ENCODE data around the gene BCL2. TPM values are rescaled to one million over a fixed set of nuclear protein-coding genes. Genes with fewer than 3 reads are reported as not detected.

BCL2 gene
- total RNA-seq, 2 donors from 2014 or later, result 98.3 to 133 TPM

GRCh38 chr18:63159590-63159989 lies 160.0 kb downstream of the BCL2 start:
- peaks cover 100% of the 10 kb centered on the region for H3K4me1 Mint-ChIP-seq (ENCODE audit: low read depth)
- peaks cover 4 to 22% of the 10 kb centered on the region in 2 donors for H3K36me3 Mint-ChIP-seq (ENCODE audit: insufficient read depth in 2 of 2)
- no peaks in the 10 kb centered on the region for H3K9me3 Mint-ChIP-seq
- DNase-seq (peak; percentile 70 to 75), ATAC-seq (replicated peaks in 1 of 2) (peak in 1 of 2 donors; percentile 3)
- peak overlapping the region; percentile 98 for H3K27ac Mint-ChIP-seq
- H3K27me3 Mint-ChIP-seq (ENCODE audit: low read depth), result no peaks in the 10 kb centered on the region
- peak overlapping the region; percentile 70 to 96 for H3K4me3 Mint-ChIP-seq

- peaks cover 4 to 24% of the 10 kb centered on the region in 2 donors for H3K36me3 Mint-ChIP-seq (ENCODE audit: insufficient read depth in 2 of 2)
- H3K27ac Mint-ChIP-seq, result peak overlapping the region; percentile 98
- DNase-seq (peak; percentile 53 to 62), ATAC-seq (replicated peaks in 1 of 2) (peak; percentile 9 to 11)
- H3K9me3 Mint-ChIP-seq, result no peaks in the 10 kb centered on the region
- peaks cover 100% of the 10 kb centered on the region for H3K4me1 Mint-ChIP-seq (ENCODE audit: low read depth)
- H3K27me3 Mint-ChIP-seq (ENCODE audit: low read depth), result no peaks in the 10 kb centered on the region
- H3K4me3 Mint-ChIP-seq, result peak overlapping the region; percentile 70 to 96
Measured at GRCh38 chr18:63158676-63159291, 160.8 kb downstream of the BCL2 start.

- ATAC-seq (replicated peaks in 1 of 2), result no peak
- H3K4me3 Mint-ChIP-seq, result peak overlapping the region; percentile 70 to 96
- no peaks in the 10 kb centered on the region for H3K9me3 Mint-ChIP-seq
- H3K27me3 Mint-ChIP-seq (ENCODE audit: low read depth), result no peaks in the 10 kb centered on the region
- DNase-seq, result no peak
- H3K27ac Mint-ChIP-seq, result peak overlapping the region; percentile 98
- peaks cover 100% of the 10 kb centered on the region for H3K4me1 Mint-ChIP-seq (ENCODE audit: low read depth)
- H3K36me3 Mint-ChIP-seq (ENCODE audit: insufficient read depth in 2 of 2), result peaks cover 4 to 22% of the 10 kb centered on the region in 2 donors
Measured at GRCh38 chr18:63158012-63158631, 161.4 kb downstream of the BCL2 start.

- H3K36me3 Mint-ChIP-seq (ENCODE audit: insufficient read depth in 2 of 2), result peaks cover 2 to 20% of the 10 kb centered on the region in 2 donors
- H3K27ac Mint-ChIP-seq, result peak overlapping the region; percentile 98
- peaks cover 100% of the 10 kb centered on the region for H3K4me1 Mint-ChIP-seq (ENCODE audit: low read depth)
- ATAC-seq (replicated peaks in 1 of 2) (no peak), DNase-seq (no peak)
- peak overlapping the region; percentile 70 to 96 for H3K4me3 Mint-ChIP-seq
- no peaks in the 10 kb centered on the region for H3K27me3 Mint-ChIP-seq (ENCODE audit: low read depth)
- no peaks in the 10 kb centered on the region for H3K9me3 Mint-ChIP-seq
Measured at GRCh38 chr18:63157293-63158011, 162.1 kb downstream of the BCL2 start.

GRCh38 chr18:63155910-63156773 lies 163.4 kb downstream of the BCL2 start:
- no peaks in the 10 kb centered on the region for H3K27me3 Mint-ChIP-seq (ENCODE audit: low read depth)
- peak overlapping the region; percentile 70 to 96 for H3K4me3 Mint-ChIP-seq
- H3K4me1 Mint-ChIP-seq (ENCODE audit: low read depth), result peaks cover 100% of the 10 kb centered on the region
- H3K9me3 Mint-ChIP-seq, result no peaks in the 10 kb centered on the region
- peak overlapping the region; percentile 55 for H3K27ac Mint-ChIP-seq
- ATAC-seq (replicated peaks in 1 of 2) (no peak), DNase-seq (peak in 1 of 2 donors; percentile 35)
- peaks cover 2 to 19% of the 10 kb centered on the region in 2 donors for H3K36me3 Mint-ChIP-seq (ENCODE audit: insufficient read depth in 2 of 2)

- H3K4me3 Mint-ChIP-seq, result peak overlapping the region; percentile 70 to 96
- H3K36me3 Mint-ChIP-seq (ENCODE audit: insufficient read depth in 2 of 2), result peaks cover 2 to 18% of the 10 kb centered on the region in 2 donors
- H3K9me3 Mint-ChIP-seq, result no peaks in the 10 kb centered on the region
Measured at GRCh38 chr18:63155169-63155852, 164.3 kb downstream of the BCL2 start.

GRCh38 chr18:63154350-63155152 lies 165.0 kb downstream of the BCL2 start:
- H3K4me3 Mint-ChIP-seq, result peak overlapping the region; percentile 70 to 96
- peaks cover 94% of the 10 kb centered on the region for H3K4me1 Mint-ChIP-seq (ENCODE audit: low read depth)
- DNase-seq (no peak), ATAC-seq (replicated peaks in 1 of 2) (no peak)
- no peaks in the 10 kb centered on the region for H3K27me3 Mint-ChIP-seq (ENCODE audit: low read depth)
- H3K36me3 Mint-ChIP-seq (ENCODE audit: insufficient read depth in 2 of 2), result peaks cover 2 to 16% of the 10 kb centered on the region in 2 donors
- H3K27ac Mint-ChIP-seq, result peak overlapping the region; percentile 55
- H3K9me3 Mint-ChIP-seq, result no peaks in the 10 kb centered on the region

More at GRCh38 chr18:63155169-63155852, 164.3 kb downstream of the BCL2 start:
- peak; percentile 84 to 87 for DNase-seq
- Mint-ChIP-seq H3K4me1 (ENCODE audit: low read depth) (peaks cover 100% of the 10 kb centered on the region), H3K27me3 (ENCODE audit: low read depth) (no peaks in the 10 kb centered on the region), H3K27ac (peak overlapping the region; percentile 55)
- ATAC-seq (replicated peaks in 1 of 2), result peak; percentile 71 to 72

GRCh38 chr18:63152791-63153190 lies 166.8 kb downstream of the BCL2 start:
- H3K4me1 Mint-ChIP-seq (ENCODE audit: low read depth), result peaks cover 90% of the 10 kb centered on the region
- peak; percentile 56 to 61 for ATAC-seq (replicated peaks in 1 of 2)
- peak overlapping the region; percentile 70 to 96 for H3K4me3 Mint-ChIP-seq
- DNase-seq, result peak; percentile 55 to 57
- peak overlapping the region; percentile 55 for H3K27ac Mint-ChIP-seq
- H3K9me3 Mint-ChIP-seq, result no peaks in the 10 kb centered on the region
- H3K27me3 Mint-ChIP-seq (ENCODE audit: low read depth), result no peaks in the 10 kb centered on the region
- peaks cover 5 to 23% of the 10 kb centered on the region in 2 donors for H3K36me3 Mint-ChIP-seq (ENCODE audit: insufficient read depth in 2 of 2)

- H3K4me3 Mint-ChIP-seq, result peak overlapping the region; percentile 70 to 96
- H3K27me3 Mint-ChIP-seq (ENCODE audit: low read depth), result no peaks in the 10 kb centered on the region
- H3K36me3 Mint-ChIP-seq (ENCODE audit: insufficient read depth in 2 of 2), result peaks cover 5 to 19% of the 10 kb centered on the region in 2 donors
- DNase-seq, result no peak
- peak overlapping the region; percentile 55 for H3K27ac Mint-ChIP-seq
- no peaks in the 10 kb centered on the region for H3K9me3 Mint-ChIP-seq
- ATAC-seq (replicated peaks in 1 of 2), result no peak
- peaks cover 83% of the 10 kb centered on the region for H3K4me1 Mint-ChIP-seq (ENCODE audit: low read depth)
Measured at GRCh38 chr18:63152096-63152495, 167.5 kb downstream of the BCL2 start.

GRCh38 chr18:63151539-63151938 lies 168.0 kb downstream of the BCL2 start:
- peaks cover 77% of the 10 kb centered on the region for H3K4me1 Mint-ChIP-seq (ENCODE audit: low read depth)
- peak overlapping the region; percentile 17 to 59 for H3K4me3 Mint-ChIP-seq
- ATAC-seq (replicated peaks in 1 of 2), result no peak
- peaks cover 5 to 19% of the 10 kb centered on the region in 2 donors for H3K36me3 Mint-ChIP-seq (ENCODE audit: insufficient read depth in 2 of 2)
- H3K9me3 Mint-ChIP-seq, result no peaks in the 10 kb centered on the region
- no peak overlapping the region for H3K27ac Mint-ChIP-seq
- no peak for DNase-seq
- H3K27me3 Mint-ChIP-seq (ENCODE audit: low read depth), result no peaks in the 10 kb centered on the region

- ATAC-seq (replicated peaks in 1 of 2), result peak in 1 of 2 donors; percentile 10
- Mint-ChIP-seq H3K27ac (peak overlapping the region; percentile 47), H3K4me1 (ENCODE audit: low read depth) (peaks cover 77% of the 10 kb centered on the region), H3K27me3 (ENCODE audit: low read depth) (no peaks in the 10 kb centered on the region), H3K9me3 (no peaks in the 10 kb centered on the region), H3K4me3 (peak overlapping the region; percentile 48 to 63), H3K36me3 (ENCODE audit: insufficient read depth in 2 of 2) (peaks cover 5 to 19% of the 10 kb centered on the region in 2 donors)
- DNase-seq, result peak in 1 of 2 donors; percentile 36
Measured at GRCh38 chr18:63150942-63151421, 168.6 kb downstream of the BCL2 start.
